GM23338 (cell line): Measurements from ENCODE around the gene PKD2L1. TPM values are rescaled to one million over a fixed set of nuclear protein-coding genes. Genes with fewer than 3 reads are reported as not detected.

Experiments used
- ATAC-seq: fragments of 200-7000 bp; cut with Tn5 transposase; 3 replicates; pipeline ENCODE4 v1.9.1; 2020
- DNase-seq: peaks from one replicate; pipeline ENCODE4 v3.0.0-alpha.2; 2015; ENCODE audit warnings: low spot score
- H2AFZ ChIP-seq: fragments of 200-600 bp; sonication (generic); 2 replicates; pipeline ENCODE4 v1.8.0; 2016; ENCODE audit warnings: antibody characterized with exemption, mild to moderate bottlenecking, moderate library complexity
- H3F3A ChIP-seq: fragments of 200-600 bp; sonication (generic); replicated peaks from 2 replicates; pipeline ENCODE4 v1.8.0; 2017; ENCODE audit warnings: antibody characterized with exemption, mixed run types, low read depth
- H3K27ac ChIP-seq: fragments of 200-600 bp; sonication (generic); 2 replicates; pipeline ENCODE4 v1.6.1; 2016; ENCODE audit warnings: low read depth
- H3K27me3 ChIP-seq: fragments of 200-600 bp; sonication (generic); 2 replicates; pipeline ENCODE4 v1.8.0; 2016; ENCODE audit warnings: mild to moderate bottlenecking, mixed run types, moderate library complexity; ENCODE audit not compliant: insufficient read depth
- H3K36me3 ChIP-seq: fragments of 200-600 bp; sonication (generic); 2 replicates; pipeline ENCODE4 v1.8.0; 2016; ENCODE audit warnings: mild to moderate bottlenecking; ENCODE audit not compliant: insufficient read depth
- H3K4me1 ChIP-seq: fragments of 200-600 bp; sonication (generic); 2 replicates; pipeline ENCODE4 v1.8.0; 2016; ENCODE audit warnings: mild to moderate bottlenecking, moderate library complexity; ENCODE audit not compliant: insufficient read depth
- H3K4me2 ChIP-seq: fragments of 200-600 bp; sonication (generic); 2 replicates; pipeline ENCODE4 v1.7.1; 2017; ENCODE audit warnings: mixed run types
- H3K4me3 ChIP-seq: fragments of 200-600 bp; sonication (generic); 2 replicates; pipeline ENCODE4 v1.6.1; 2016; ENCODE audit warnings: mixed run types
- H3K79me2 ChIP-seq: fragments of 200-600 bp; sonication (generic); replicated peaks from 2 replicates; pipeline ENCODE4 v1.8.0; 2017; ENCODE audit warnings: mild to moderate bottlenecking; ENCODE audit not compliant: insufficient read depth
- H3K9me2 ChIP-seq: fragments of 200-600 bp; sonication (generic); 2 replicates; pipeline ENCODE4 v1.8.0; 2017; ENCODE audit not compliant: insufficient read depth
- H4K20me1 ChIP-seq: fragments of 200-600 bp; sonication (generic); replicated peaks from 2 replicates; pipeline ENCODE4 v1.8.0; 2017; ENCODE audit warnings: mild to moderate bottlenecking; ENCODE audit not compliant: insufficient read depth
- H3K27ac Mint-ChIP-seq: 2 replicates; pipeline ENCODE4 v1.8.0; 2020; ENCODE audit warnings: inconsistent platforms, mild to moderate bottlenecking, moderate library complexity, mixed read lengths
- H3K27me3 Mint-ChIP-seq: 3 replicates; pipeline ENCODE4 v1.8.0; 2022; ENCODE audit warnings: low read depth, mild to moderate bottlenecking, moderate library complexity, mixed read lengths, inconsistent platforms; ENCODE audit not compliant: insufficient read depth, poor library complexity
- H3K36me3 Mint-ChIP-seq: 3 replicates; pipeline ENCODE4 v1.8.0; 2021; ENCODE audit warnings: low read depth, mild to moderate bottlenecking, inconsistent platforms, moderate library complexity, mixed read lengths
- H3K4me1 Mint-ChIP-seq: 3 replicates; pipeline ENCODE4 v1.8.0; 2020; ENCODE audit warnings: mild to moderate bottlenecking, inconsistent platforms, mixed read lengths
- H3K4me3 Mint-ChIP-seq: 3 replicates; pipeline ENCODE4 v1.8.0; 2021; ENCODE audit warnings: moderate library complexity, mild to moderate bottlenecking, inconsistent platforms, mixed read lengths
- H3K9me3 Mint-ChIP-seq: 3 replicates; pipeline ENCODE4 v1.8.0; 2020; ENCODE audit warnings: moderate library complexity, mild to moderate bottlenecking, inconsistent platforms, mixed read lengths
- CTCF ChIP-seq, 2 experiments: fragments of 200-600 bp in 1 of 2; sonication (generic) in 1 of 2; conservative IDR thresholded peaks; 2 replicates each; pipeline versions ENCODE4 v1.5.1 to v1.6.1; 2016 to 2017; ENCODE audit warnings: antibody characterized with exemption in 2 of 2, low read depth in 2 of 2, mild to moderate bottlenecking in 2 of 2, moderate library complexity in 1 of 2
- EZH2 ChIP-seq: fragments of 200-600 bp; sonication (generic); IDR thresholded peaks from one replicate; pipeline ENCODE4 v1.8.0; 2017; ENCODE audit warnings: antibody characterized with exemption, mild to moderate bottlenecking, low read depth; ENCODE audit not compliant: unreplicated experiment
- EZH2phosphoT487 ChIP-seq: fragments of 200-600 bp; sonication (generic); IDR thresholded peaks from one replicate; pipeline ENCODE4 v1.8.1; 2018; ENCODE audit warnings: antibody characterized with exemption; ENCODE audit not compliant: unreplicated experiment
- REST ChIP-seq: IDR thresholded peaks from one replicate; pipeline ENCODE4 v1.6.1; 2018; ENCODE audit warnings: antibody characterized with exemption; ENCODE audit not compliant: unreplicated experiment
- STAT1 ChIP-seq: IDR thresholded peaks from one replicate; pipeline ENCODE4 v1.6.1; 2016; ENCODE audit warnings: antibody characterized with exemption; ENCODE audit not compliant: unreplicated experiment
- ZNF114 ChIP-seq: fragments of 250-450 bp; sonication (Bioruptor Pico); IDR thresholded peaks from 2 replicates; pipeline ENCODE4 v1.5.0; 2020; ENCODE audit warnings: mild to moderate bottlenecking, moderate library complexity
- ZNF331 ChIP-seq: fragments of 250-450 bp; sonication (Bioruptor Pico); IDR thresholded peaks from 2 replicates; pipeline ENCODE4 v1.5.0; 2020; ENCODE audit warnings: low read depth, mild to moderate bottlenecking, moderate library complexity
- polyA plus RNA-seq: library from polyadenylated mRNA; unstranded; fragments of >200 nt; fragmentation: Nextera tagmentation; extraction: Ambion mirVana; gene quantifications from 2 replicates; pipeline ENCODE4 v1.2.1, GENCODE V29; 2016
- total RNA-seq: library from RNA; depleted of rRNA; stranded (reverse); fragments of >200 nt; shearing (Covaris generic); gene quantifications from 2 replicates; pipeline ENCODE4 v1.2.3, GENCODE V29; 2014
- TF ChIP-seq, protein P1 (sequence below): IDR thresholded peaks from 2 replicates; pipeline ENCODE4 v1.6.1; 2016; ENCODE audit warnings: antibody characterized with exemption

Gene PKD2L1
- total and polyA plus RNA-seq, 2 experiments from 2014 or later = not detected

GRCh38 chr10:100307684-100308083 lies 22.3 kb downstream of the PKD2L1 start (continued):
- TF ChIP-seq REST (no peak), EZH2 (no peak), STAT1 (no peak), EZH2phosphoT487 (no peak), CTCF (conservative IDR thresholded peaks at IDR 0.05; ENCODE audit: low read depth in 2 of 2) (no peak), ZNF331 (CRISPR knock-in tag) (no peak)
- TF ChIP-seq, protein P1, sequence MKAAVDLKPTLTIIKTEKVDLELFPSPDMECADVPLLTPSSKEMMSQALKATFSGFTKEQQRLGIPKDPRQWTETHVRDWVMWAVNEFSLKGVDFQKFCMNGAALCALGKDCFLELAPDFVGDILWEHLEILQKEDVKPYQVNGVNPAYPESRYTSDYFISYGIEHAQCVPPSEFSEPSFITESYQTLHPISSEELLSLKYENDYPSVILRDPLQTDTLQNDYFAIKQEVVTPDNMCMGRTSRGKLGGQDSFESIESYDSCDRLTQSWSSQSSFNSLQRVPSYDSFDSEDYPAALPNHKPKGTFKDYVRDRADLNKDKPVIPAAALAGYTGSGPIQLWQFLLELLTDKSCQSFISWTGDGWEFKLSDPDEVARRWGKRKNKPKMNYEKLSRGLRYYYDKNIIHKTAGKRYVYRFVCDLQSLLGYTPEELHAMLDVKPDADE = no peak

GRCh38 chr10:100306861-100307260 lies 23.2 kb downstream of the PKD2L1 start:
- Histone ChIP-seq H3K4me1 (peaks cover 7% of the 10 kb centered on the region), H3K9me2 (no peaks in the 10 kb centered on the region), H3K4me2 (no peak overlapping the region), H3K27ac (no peak overlapping the region), H3K27me3 (no peaks in the 10 kb centered on the region), H4K20me1 (no peaks in the 10 kb centered on the region), H2AFZ (no peak overlapping the region), H3F3A (no peaks in the 10 kb centered on the region), H3K4me3 (no peak overlapping the region), H3K36me3 (no peaks in the 10 kb centered on the region), H3K79me2 (no peaks in the 10 kb centered on the region)
- no peaks in the 10 kb centered on the region for H3K36me3 Mint-ChIP-seq
- no peak for DNase-seq
- peaks cover 3% of the 10 kb centered on the region for H3K9me3 Mint-ChIP-seq
- H3K4me1 Mint-ChIP-seq = peaks cover 11% of the 10 kb centered on the region
- no peak overlapping the region for H3K27ac Mint-ChIP-seq
- H3K27me3 Mint-ChIP-seq = peaks cover 17% of the 10 kb centered on the region
- H3K4me3 Mint-ChIP-seq = no peak overlapping the region
- ATAC-seq = no peak
- TF ChIP-seq, protein P1 = no peak
- TF ChIP-seq REST = no peak
- TF ChIP-seq ZNF114 = no peak
- TF ChIP-seq STAT1 = no peak
